WTC11 (cell line): ENCODE data around the gene EXOC4. TPM values are rescaled to one million over a fixed set of nuclear protein-coding genes. Genes with fewer than 3 reads are reported as not detected.

Experiments
- ATAC-seq: fragments of 200-7000 bp; cut with Tn5 transposase; 2 replicates; pipeline ENCODE4 v1.10.0; 2021; ENCODE audit warnings: mild to moderate bottlenecking, moderate library complexity
- CTCF ChIA-PET: fragments of 300-600 bp; sonication (Branson Sonifier 250); formaldehyde crosslinking; loops from one replicate; lab custom pipeline; 2021; ENCODE audit warnings: antibody characterized with exemption; lab: Charles Lee
- POLR2A ChIA-PET: fragments of 350-600 bp; sonication (Branson Sonifier 250); formaldehyde crosslinking; loops from one replicate; lab custom pipeline; 2021; ENCODE audit warnings: antibody characterized with exemption; lab: Charles Lee
- DNase-seq: peaks from one replicate; pipeline ENCODE4 v3.0.0; 2021; ENCODE audit warnings: low spot score
- H3K27ac Mint-ChIP-seq: 2 replicates; pipeline ENCODE4 v1.8.0; 2021; ENCODE audit warnings: mixed read lengths
- H3K27me3 Mint-ChIP-seq: 2 replicates; pipeline ENCODE4 v1.8.0; 2021; ENCODE audit warnings: low read depth, mild to moderate bottlenecking, moderate library complexity, mixed read lengths
- H3K36me3 Mint-ChIP-seq: 2 replicates; pipeline ENCODE4 v1.8.0; 2021; ENCODE audit warnings: mixed read lengths
- H3K4me1 Mint-ChIP-seq: 2 replicates; pipeline ENCODE4 v1.8.0; 2022; ENCODE audit warnings: mixed read lengths
- H3K4me3 Mint-ChIP-seq: 2 replicates; pipeline ENCODE4 v1.8.0; 2021; ENCODE audit warnings: mild to moderate bottlenecking, moderate library complexity, mixed read lengths
- H3K9me3 Mint-ChIP-seq: 2 replicates; pipeline ENCODE4 v1.8.0; 2021; ENCODE audit warnings: mixed read lengths
- AFF4 ChIP-seq: sonication (generic); formaldehyde crosslinking; IDR thresholded peaks from 2 replicates; pipeline ENCODE4 v1.8.1; 2023; ENCODE audit warnings: mild to moderate bottlenecking, missing genetic modification reagents, borderline replicate concordance
- OVOL2 ChIP-seq: fragments of 250-450 bp; sonication (Bioruptor Pico); IDR thresholded peaks from 2 replicates; pipeline ENCODE4 v1.9.0; 2021; ENCODE audit warnings: mild to moderate bottlenecking, borderline replicate concordance
- PRDM15 ChIP-seq: sonication (generic); formaldehyde crosslinking; IDR thresholded peaks from 2 replicates; pipeline ENCODE4 v1.8.0; 2022; ENCODE audit warnings: missing genetic modification reagents
- TEAD4 ChIP-seq: sonication (generic); formaldehyde crosslinking; IDR thresholded peaks from 2 replicates; pipeline ENCODE4 v1.8.0; 2022; ENCODE audit warnings: mild to moderate bottlenecking, missing genetic modification reagents
- USF1 ChIP-seq: sonication (generic); formaldehyde crosslinking; IDR thresholded peaks from 2 replicates; pipeline ENCODE4 v1.8.0; 2022; ENCODE audit warnings: mild to moderate bottlenecking, missing genetic modification reagents
- ZNF263 ChIP-seq: sonication (generic); formaldehyde crosslinking; IDR thresholded peaks from 2 replicates; pipeline ENCODE4 v1.8.1; 2022; ENCODE audit warnings: low read depth, mild to moderate bottlenecking, moderate library complexity, missing genetic modification reagents
- ZNF416 ChIP-seq: fragments of 250-450 bp; sonication (Bioruptor Pico); IDR thresholded peaks from 2 replicates; pipeline ENCODE4 v1.9.0; 2021; ENCODE audit warnings: mild to moderate bottlenecking, inconsistent platforms
- total RNA-seq: library from RNA; stranded (reverse); gene quantifications from 3 replicates; pipeline ENCODE4 v1.2.3, GENCODE V29; 2021
- TF ChIP-seq, protein P1 (sequence below): fragments of 250-450 bp; sonication (Bioruptor Pico); conservative IDR thresholded peaks from 2 replicates; pipeline ENCODE4 v1.9.0; 2021; ENCODE audit warnings: mild to moderate bottlenecking
- TF ChIP-seq, protein P2 (sequence below): fragments of 200-600 bp; IDR thresholded peaks from 2 replicates; pipeline ENCODE4 v1.8.0; 2022; ENCODE audit warnings: antibody characterized with exemption
- TF ChIP-seq, protein P3 (sequence below): sonication (generic); formaldehyde crosslinking; IDR thresholded peaks from 2 replicates; pipeline ENCODE4 v1.8.1; 2023; ENCODE audit warnings: mild to moderate bottlenecking, missing genetic modification reagents, moderate library complexity
- TF ChIP-seq, protein P4 (sequence below): sonication (generic); formaldehyde crosslinking; IDR thresholded peaks from 2 replicates; pipeline ENCODE4 v1.8.0; 2022; ENCODE audit warnings: mild to moderate bottlenecking, missing genetic modification reagents
- TF ChIP-seq, protein P5 (sequence below): sonication (generic); formaldehyde crosslinking; IDR thresholded peaks from 2 replicates; pipeline ENCODE4 v1.8.0; 2023; ENCODE audit warnings: missing genetic modification reagents, mild to moderate bottlenecking, borderline replicate concordance

Gene EXOC4
- total RNA-seq, 1 experiment from 2014 or later = 62.0 TPM

DNA sequence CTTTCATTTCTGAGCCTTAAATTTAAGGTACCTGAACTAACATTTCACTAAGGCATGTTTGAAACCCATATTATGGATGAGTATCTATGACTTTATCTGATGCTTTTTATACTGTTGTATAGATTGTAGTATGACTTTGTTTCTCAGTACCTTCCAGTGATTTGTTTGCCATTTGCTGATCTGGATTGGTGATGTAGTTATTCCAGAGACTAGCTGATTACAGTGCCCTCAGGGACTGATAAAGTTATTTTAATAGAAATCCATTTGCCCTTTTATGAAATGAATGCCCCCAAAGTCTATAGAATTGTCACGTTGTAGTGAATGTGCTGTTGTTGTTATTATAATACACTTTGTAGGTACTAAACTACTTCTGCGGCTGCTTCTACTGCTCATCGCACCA, 488.8 kb downstream of the EXOC4 start:
- Mint-ChIP-seq H3K9me3 (no peaks in the 10 kb centered on the region), H3K27ac (no peak overlapping the region), H3K27me3 (no peaks in the 10 kb centered on the region), H3K36me3 (no peaks in the 10 kb centered on the region), H3K4me1 (peaks cover 35% of the 10 kb centered on the region), H3K4me3 (no peak overlapping the region)
- CTCF ChIA-PET = interaction anchor here (2.2 kb wide), 1 partner anchor 399 kb away, joined by 6 read pairs; no protein-coding TSS in a partner anchor
- no peak for ATAC-seq
- TF ChIP-seq TEAD4 (CRISPR knock-in tag) = no peak
- no peak for TF ChIP-seq AFF4 (CRISPR knock-in tag)
- no peak for TF ChIP-seq ZNF263 (CRISPR knock-in tag)
- TF ChIP-seq PRDM15 = no peak
- TF ChIP-seq, protein P1, sequence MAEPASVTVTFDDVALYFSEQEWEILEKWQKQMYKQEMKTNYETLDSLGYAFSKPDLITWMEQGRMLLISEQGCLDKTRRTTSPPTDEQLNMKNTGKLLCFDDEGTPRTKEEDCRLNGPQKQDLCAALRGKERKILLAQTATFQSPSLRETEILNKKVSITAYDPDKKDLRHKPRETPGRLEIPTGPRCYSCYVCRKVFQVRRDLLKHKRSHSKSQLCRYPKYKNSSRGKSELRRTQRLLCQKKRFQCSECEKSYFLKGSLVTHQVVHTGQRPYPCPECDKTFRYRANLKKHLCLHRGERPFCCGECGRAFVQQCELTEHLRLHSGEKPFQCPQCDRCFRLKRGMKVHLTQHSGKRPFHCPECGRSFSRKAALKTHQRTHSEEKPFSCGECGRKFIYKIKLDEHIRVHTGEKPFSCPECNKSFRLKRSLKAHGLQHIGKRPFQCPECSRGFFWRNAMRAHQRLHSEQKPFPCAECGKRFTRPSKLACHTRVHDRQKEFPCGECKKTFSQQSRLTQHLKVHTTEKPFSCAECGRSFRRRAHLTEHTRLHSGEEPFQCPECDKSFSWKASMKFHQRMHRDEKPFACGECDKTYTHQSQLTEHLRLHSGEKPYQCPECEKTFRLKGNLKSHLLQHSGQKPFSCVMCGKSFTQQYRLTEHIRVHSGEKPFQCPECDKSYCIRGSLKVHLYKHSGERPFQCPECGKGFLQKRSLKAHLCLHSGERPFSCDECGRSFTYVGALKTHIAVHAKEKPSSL = no peak
- TF ChIP-seq, protein P2, sequence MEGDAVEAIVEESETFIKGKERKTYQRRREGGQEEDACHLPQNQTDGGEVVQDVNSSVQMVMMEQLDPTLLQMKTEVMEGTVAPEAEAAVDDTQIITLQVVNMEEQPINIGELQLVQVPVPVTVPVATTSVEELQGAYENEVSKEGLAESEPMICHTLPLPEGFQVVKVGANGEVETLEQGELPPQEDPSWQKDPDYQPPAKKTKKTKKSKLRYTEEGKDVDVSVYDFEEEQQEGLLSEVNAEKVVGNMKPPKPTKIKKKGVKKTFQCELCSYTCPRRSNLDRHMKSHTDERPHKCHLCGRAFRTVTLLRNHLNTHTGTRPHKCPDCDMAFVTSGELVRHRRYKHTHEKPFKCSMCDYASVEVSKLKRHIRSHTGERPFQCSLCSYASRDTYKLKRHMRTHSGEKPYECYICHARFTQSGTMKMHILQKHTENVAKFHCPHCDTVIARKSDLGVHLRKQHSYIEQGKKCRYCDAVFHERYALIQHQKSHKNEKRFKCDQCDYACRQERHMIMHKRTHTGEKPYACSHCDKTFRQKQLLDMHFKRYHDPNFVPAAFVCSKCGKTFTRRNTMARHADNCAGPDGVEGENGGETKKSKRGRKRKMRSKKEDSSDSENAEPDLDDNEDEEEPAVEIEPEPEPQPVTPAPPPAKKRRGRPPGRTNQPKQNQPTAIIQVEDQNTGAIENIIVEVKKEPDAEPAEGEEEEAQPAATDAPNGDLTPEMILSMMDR = no peak
- TF ChIP-seq, protein P3, sequence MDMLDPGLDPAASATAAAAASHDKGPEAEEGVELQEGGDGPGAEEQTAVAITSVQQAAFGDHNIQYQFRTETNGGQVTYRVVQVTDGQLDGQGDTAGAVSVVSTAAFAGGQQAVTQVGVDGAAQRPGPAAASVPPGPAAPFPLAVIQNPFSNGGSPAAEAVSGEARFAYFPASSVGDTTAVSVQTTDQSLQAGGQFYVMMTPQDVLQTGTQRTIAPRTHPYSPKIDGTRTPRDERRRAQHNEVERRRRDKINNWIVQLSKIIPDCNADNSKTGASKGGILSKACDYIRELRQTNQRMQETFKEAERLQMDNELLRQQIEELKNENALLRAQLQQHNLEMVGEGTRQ (CRISPR knock-in tag) = no peak
- TF ChIP-seq OVOL2 (CRISPR knock-in tag) = no peak
- no peak for TF ChIP-seq USF1 (CRISPR knock-in tag)
- no peak for TF ChIP-seq ZNF416
- TF ChIP-seq, protein P4, sequence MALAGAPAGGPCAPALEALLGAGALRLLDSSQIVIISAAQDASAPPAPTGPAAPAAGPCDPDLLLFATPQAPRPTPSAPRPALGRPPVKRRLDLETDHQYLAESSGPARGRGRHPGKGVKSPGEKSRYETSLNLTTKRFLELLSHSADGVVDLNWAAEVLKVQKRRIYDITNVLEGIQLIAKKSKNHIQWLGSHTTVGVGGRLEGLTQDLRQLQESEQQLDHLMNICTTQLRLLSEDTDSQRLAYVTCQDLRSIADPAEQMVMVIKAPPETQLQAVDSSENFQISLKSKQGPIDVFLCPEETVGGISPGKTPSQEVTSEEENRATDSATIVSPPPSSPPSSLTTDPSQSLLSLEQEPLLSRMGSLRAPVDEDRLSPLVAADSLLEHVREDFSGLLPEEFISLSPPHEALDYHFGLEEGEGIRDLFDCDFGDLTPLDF (CRISPR knock-in tag) = no peak
- TF ChIP-seq, protein P5, sequence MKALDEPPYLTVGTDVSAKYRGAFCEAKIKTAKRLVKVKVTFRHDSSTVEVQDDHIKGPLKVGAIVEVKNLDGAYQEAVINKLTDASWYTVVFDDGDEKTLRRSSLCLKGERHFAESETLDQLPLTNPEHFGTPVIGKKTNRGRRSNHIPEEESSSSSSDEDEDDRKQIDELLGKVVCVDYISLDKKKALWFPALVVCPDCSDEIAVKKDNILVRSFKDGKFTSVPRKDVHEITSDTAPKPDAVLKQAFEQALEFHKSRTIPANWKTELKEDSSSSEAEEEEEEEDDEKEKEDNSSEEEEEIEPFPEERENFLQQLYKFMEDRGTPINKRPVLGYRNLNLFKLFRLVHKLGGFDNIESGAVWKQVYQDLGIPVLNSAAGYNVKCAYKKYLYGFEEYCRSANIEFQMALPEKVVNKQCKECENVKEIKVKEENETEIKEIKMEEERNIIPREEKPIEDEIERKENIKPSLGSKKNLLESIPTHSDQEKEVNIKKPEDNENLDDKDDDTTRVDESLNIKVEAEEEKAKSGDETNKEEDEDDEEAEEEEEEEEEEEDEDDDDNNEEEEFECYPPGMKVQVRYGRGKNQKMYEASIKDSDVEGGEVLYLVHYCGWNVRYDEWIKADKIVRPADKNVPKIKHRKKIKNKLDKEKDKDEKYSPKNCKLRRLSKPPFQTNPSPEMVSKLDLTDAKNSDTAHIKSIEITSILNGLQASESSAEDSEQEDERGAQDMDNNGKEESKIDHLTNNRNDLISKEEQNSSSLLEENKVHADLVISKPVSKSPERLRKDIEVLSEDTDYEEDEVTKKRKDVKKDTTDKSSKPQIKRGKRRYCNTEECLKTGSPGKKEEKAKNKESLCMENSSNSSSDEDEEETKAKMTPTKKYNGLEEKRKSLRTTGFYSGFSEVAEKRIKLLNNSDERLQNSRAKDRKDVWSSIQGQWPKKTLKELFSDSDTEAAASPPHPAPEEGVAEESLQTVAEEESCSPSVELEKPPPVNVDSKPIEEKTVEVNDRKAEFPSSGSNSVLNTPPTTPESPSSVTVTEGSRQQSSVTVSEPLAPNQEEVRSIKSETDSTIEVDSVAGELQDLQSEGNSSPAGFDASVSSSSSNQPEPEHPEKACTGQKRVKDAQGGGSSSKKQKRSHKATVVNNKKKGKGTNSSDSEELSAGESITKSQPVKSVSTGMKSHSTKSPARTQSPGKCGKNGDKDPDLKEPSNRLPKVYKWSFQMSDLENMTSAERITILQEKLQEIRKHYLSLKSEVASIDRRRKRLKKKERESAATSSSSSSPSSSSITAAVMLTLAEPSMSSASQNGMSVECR (CRISPR knock-in tag) = no peak
- POLR2A ChIA-PET = no interaction called here
- DNase-seq = no peak
